Endothelial cell of umbilical vein (primary cell): ENCODE results near the gene TMEM253.

Experiments used
- CTCF ChIP-seq, 2 donors: IDR thresholded peaks; 1 replicate in 1 of 2; 2 replicates in 1 of 2; pipeline ENCODE4 v1.5.1; 2011; ENCODE audit warnings: low read length in 2 of 2, mild to moderate bottlenecking in 2 of 2, moderate library complexity in 2 of 2, control low read depth in 1 of 2, inconsistent platforms in 1 of 2, low read depth in 1 of 2; ENCODE audit not compliant: insufficient read depth in 1 of 2; ENCODE audit errors: extremely low read depth in 1 of 2
- GATA2 ChIP-seq: IDR thresholded peaks from 2 replicates; pipeline ENCODE4 v1.7.0; 2011; ENCODE audit warnings: low read depth, mild to moderate bottlenecking, moderate library complexity, mixed read lengths, low read length; ENCODE audit not compliant: insufficient read length, insufficient read depth
- JUN ChIP-seq: IDR thresholded peaks from 2 replicates; pipeline ENCODE4 v1.6.1; 2011; ENCODE audit warnings: borderline replicate concordance, low read depth; ENCODE audit not compliant: insufficient read length, insufficient read depth
- POLR2A ChIP-seq: IDR thresholded peaks from 2 replicates; pipeline ENCODE4 v1.6.1; 2012; ENCODE audit warnings: low read depth, mild to moderate bottlenecking, control low read depth, low read length

GRCh38 chr14:21086908-21087293 lies 14.0 kb upstream of the TMEM253 start:
- TF ChIP-seq CTCF (IDR thresholded peaks at IDR 0.05; ENCODE audit: extremely low read depth in 1 of 2, insufficient read depth in 1 of 2, low read depth in 1 of 2, low read length in 2 of 2) (no peak), GATA2 (no peak), POLR2A (no peak), JUN (no peak)
